ENCODE measurements around the gene NCCRP1. TPM values are rescaled to one million over a fixed set of nuclear protein-coding genes. Genes with fewer than 3 reads are reported as not detected.

The NCCRP1 gene
- total RNA-seq, 1 experiment from 2014 or later = 0.46 TPM

- no peaks in the 10 kb centered on the region for H3K9me3 ChIP-seq (ENCODE audit: control insufficient read depth, insufficient read depth, low read depth, low read length)
- intact Hi-C loops (cut with micrococcal nuclease; ENCODE audit: unreplicated experiment) (no loop called here), in situ Hi-C loops (cut with HindIII; ENCODE audit: low pct_unique_long_range_greater_than_20kb, low sequenced_read_pairs) (no loop called here)
- DNase-seq (ENCODE audit: low read depth, low spot score) = no peak
- CTCF ChIA-PET = interaction anchor here (0.6 kb wide), 1 partner anchor 339 kb away, joined by 3 read pairs; no protein-coding TSS in a partner anchor
- no TSS peak for BruUV-seq (replicated peaks)
- no peak overlapping the region for H3K4me3 ChIP-seq (ENCODE audit: low read depth in 2 of 2, low read length in 2 of 2)
- no peak overlapping the region for H3K27ac ChIP-seq (ENCODE audit: low read length)
- peaks cover 3% of the 10 kb centered on the region; the same call in 1 of the 2 replicates for H3K27me3 ChIP-seq (ENCODE audit: control insufficient read depth, insufficient read depth, low read length)
- ATAC-seq = peak; percentile 14; the same call in 1 of the 2 replicates
- no peaks in the 10 kb centered on the region for H3K36me3 ChIP-seq (ENCODE audit: control insufficient read depth, insufficient read depth, low read length)
- no peaks in the 10 kb centered on the region for H3K4me1 ChIP-seq (ENCODE audit: control insufficient read depth, insufficient read depth, low read length)
- TF ChIP-seq CTCF (IDR thresholded peaks at IDR 0.05) = no peak
- TF ChIP-seq REST (IDR thresholded peaks at IDR 0.05; ENCODE audit: insufficient read depth in 1 of 2, low read depth in 2 of 2, low read length in 1 of 2) = no peak
- no peak for TF ChIP-seq POLR2AphosphoS5 (IDR thresholded peaks at IDR 0.05; ENCODE audit: low read depth, low read length)
- no peak for TF ChIP-seq SIN3A (IDR thresholded peaks at IDR 0.05; ENCODE audit: borderline replicate concordance, insufficient read depth, low read depth, low read length)
- no peak for TF ChIP-seq TCF7L2 (IDR thresholded peaks at IDR 0.05; ENCODE audit: low read depth, low read length)
- POLR2A ChIA-PET = interaction anchor here (0.6 kb wide), 1 partner anchor 845 kb away, joined by 4 read pairs; no protein-coding TSS in a partner anchor
These were observed 50.3 kb downstream of the NCCRP1 start for GRCh38 chr19:39246951-39247669.

- Histone ChIP-seq H3K4me3 (ENCODE audit: low read depth in 2 of 2, low read length in 2 of 2) (no peak overlapping the region), H3K27ac (ENCODE audit: low read length) (no peak overlapping the region), H3K36me3 (ENCODE audit: control insufficient read depth, insufficient read depth, low read length) (no peaks in the 10 kb centered on the region), H3K9me3 (ENCODE audit: control insufficient read depth, insufficient read depth, low read depth, low read length) (no peaks in the 10 kb centered on the region), H3K4me1 (ENCODE audit: control insufficient read depth, insufficient read depth, low read length) (no peaks in the 10 kb centered on the region), H3K27me3 (ENCODE audit: control insufficient read depth, insufficient read depth, low read length) (peaks cover 6% of the 10 kb centered on the region; the same call in 1 of the 2 replicates)
- CTCF ChIA-PET = interaction anchor here (0.6 kb wide), 1 partner anchor 74 kb away, joined by 3 read pairs; no protein-coding TSS in a partner anchor
- in situ Hi-C loops (cut with HindIII; ENCODE audit: low pct_unique_long_range_greater_than_20kb, low sequenced_read_pairs) (no loop called here), intact Hi-C loops (cut with micrococcal nuclease; ENCODE audit: unreplicated experiment) (no loop called here)
- ATAC-seq (no peak), DNase-seq (ENCODE audit: low read depth, low spot score) (no peak)
- TF ChIP-seq SIN3A (IDR thresholded peaks at IDR 0.05; ENCODE audit: borderline replicate concordance, insufficient read depth, low read depth, low read length) (no peak), REST (IDR thresholded peaks at IDR 0.05; ENCODE audit: insufficient read depth in 1 of 2, low read depth in 2 of 2, low read length in 1 of 2) (no peak), TCF7L2 (IDR thresholded peaks at IDR 0.05; ENCODE audit: low read depth, low read length) (no peak), POLR2AphosphoS5 (IDR thresholded peaks at IDR 0.05; ENCODE audit: low read depth, low read length) (no peak), CTCF (IDR thresholded peaks at IDR 0.05) (no peak)
- no TSS peak for BruUV-seq (replicated peaks)
- POLR2A ChIA-PET = no interaction called here
These were observed 51.2 kb downstream of the NCCRP1 start for GRCh38 chr19:39247701-39248664.

Data from Panc1 (cell line).